Thyroid gland (tissue), 4 donors: ENCODE measurements around the gene LONP2. TPM values are rescaled to one million over a fixed set of nuclear protein-coding genes. Genes with fewer than 3 reads are reported as not detected.

Experiments used
- DNase-seq, 2 donors: peaks; one replicate each; pipeline ENCODE4 v3.0.0-alpha.2; 2019
- H3K27ac ChIP-seq, 3 donors: fragments of 200-600 bp; sonication (generic); 1 replicate in 2 of 3; 2 replicates in 1 of 3; pipeline ENCODE4 v1.5.1; 2016 to 2019; ENCODE audit warnings: mild to moderate bottlenecking in 1 of 3, moderate library complexity in 1 of 3
- H3K27me3 ChIP-seq: fragments of 200-600 bp; sonication (generic); one replicate; pipeline ENCODE4 v1.5.1; 2019
- H3K36me3 ChIP-seq, 2 donors: fragments of 200-600 bp; sonication (generic); one replicate each; pipeline ENCODE4 v1.5.1; 2016 to 2019
- H3K4me1 ChIP-seq, 2 donors: fragments of 200-600 bp; sonication (generic); one replicate each; pipeline ENCODE4 v1.5.1; 2017 to 2019
- H3K4me3 ChIP-seq, 3 donors: fragments of 200-600 bp; sonication (generic); replicated peaks in 1 of 3; 1 replicate in 2 of 3; 2 replicates in 1 of 3; pipeline ENCODE4 v1.5.1; 2016; ENCODE audit warnings: mild to moderate bottlenecking in 1 of 3
- H3K9me3 ChIP-seq: fragments of 200-600 bp; sonication (generic); one replicate; pipeline ENCODE4 v1.5.1; 2017
- POLR2A ChIP-seq, 2 donors: fragments of 450-650 bp; IDR thresholded peaks; one replicate each; pipeline ENCODE4 v1.6.1; 2017; ENCODE audit warnings: antibody characterized with exemption in 2 of 2, mild to moderate bottlenecking in 2 of 2, moderate library complexity in 1 of 2
- WGBS, 2 donors: methylation state at CpG; one replicate each; pipeline ENCODE4 v1.1.5; 2017; 5-methylcytosine and 5-hydroxymethylcytosine counted together
- intact Hi-C: fragments of 100-400 bp; cut with DNase I; formaldehyde crosslinking; loops from one replicate; pipeline ENCODE4 v1.15.1; 2023
- total RNA-seq, 4 donors: library from RNA; depleted of rRNA; stranded (reverse); fragments of >200 nt; gene quantifications; one replicate each; pipeline ENCODE4 v1.2.3, GENCODE V29; 2016
- TF ChIP-seq, protein P1 (sequence below), 6 experiments: fragments of 200-600 bp in 3 of 6; fragments of 450-650 bp in 3 of 6; sonication (generic) in 3 of 6; IDR thresholded peaks; one replicate each; pipeline ENCODE4 v1.5.1; 2016 to 2019; ENCODE audit warnings: antibody characterized with exemption in 6 of 6, mild to moderate bottlenecking in 2 of 6, inconsistent platforms in 1 of 6, moderate library complexity in 1 of 6

The LONP2 gene
- total RNA-seq, 4 donors from 2014 or later: 108 to 124 (median 116) TPM

DNA sequence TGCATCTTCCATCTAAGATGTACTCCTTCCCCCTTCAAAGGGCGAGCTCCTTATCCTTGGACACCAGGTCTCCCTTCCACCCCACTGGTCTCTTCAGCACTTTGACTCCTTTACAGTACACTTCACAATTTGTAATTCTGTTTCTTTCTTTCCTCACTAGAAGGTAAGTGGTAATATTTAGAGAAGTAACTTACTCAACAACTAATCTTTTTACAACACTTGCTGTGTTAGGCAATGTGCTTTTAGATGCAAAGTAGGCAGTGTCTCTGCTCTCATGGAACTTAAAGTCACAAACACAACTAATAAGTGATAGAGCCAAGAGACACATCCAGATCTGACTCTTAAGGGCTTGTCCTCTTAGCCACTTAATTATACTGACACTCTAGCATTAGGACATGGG lies 134.7 kb downstream of the LONP2 start:
- no peaks in the 10 kb centered on the region for H3K9me3 ChIP-seq

DNA sequence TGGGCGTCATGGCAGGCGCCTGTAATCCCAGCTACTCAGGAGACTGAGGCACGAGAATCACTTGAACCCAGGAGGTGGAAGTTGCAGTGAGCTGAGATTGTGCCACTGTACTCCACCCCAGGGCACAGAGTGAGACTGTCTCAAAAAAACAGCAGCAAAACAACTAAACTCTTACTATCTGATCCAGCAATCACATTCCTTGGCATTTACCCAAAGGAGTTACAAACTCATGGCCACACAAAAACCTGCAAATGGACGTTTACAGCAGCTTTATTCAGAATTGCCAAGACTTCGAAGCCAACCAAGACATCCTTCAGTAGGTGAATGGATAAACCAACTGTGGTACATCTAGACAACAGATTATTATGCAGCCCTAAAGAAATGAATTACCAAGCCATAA lies 137.1 kb downstream of the LONP2 start:
- 63 to 69% methylated on average over 5 of the region's 5 CpGs for WGBS, 2 donors
- peak overlapping the region in 1 of 3 donors; percentile 4 for H3K27ac ChIP-seq
- intact Hi-C loops: no loop called here

More for the DNA sequence above, 134.7 kb downstream of the LONP2 start:
- no peaks in the 10 kb centered on the region for H3K27me3 ChIP-seq
- H3K27ac ChIP-seq: no peak overlapping the region
- peaks cover 60 to 79% of the 10 kb centered on the region in 2 donors for H3K4me1 ChIP-seq
- no peak for DNase-seq
- no peaks in the 10 kb centered on the region for H3K36me3 ChIP-seq
- WGBS, 2 donors: 61 to 78% methylated on average over 1 of the region's 1 CpG
- TF ChIP-seq POLR2A (IDR thresholded peaks at IDR 0.05): no peak
- TF ChIP-seq, protein P1, sequence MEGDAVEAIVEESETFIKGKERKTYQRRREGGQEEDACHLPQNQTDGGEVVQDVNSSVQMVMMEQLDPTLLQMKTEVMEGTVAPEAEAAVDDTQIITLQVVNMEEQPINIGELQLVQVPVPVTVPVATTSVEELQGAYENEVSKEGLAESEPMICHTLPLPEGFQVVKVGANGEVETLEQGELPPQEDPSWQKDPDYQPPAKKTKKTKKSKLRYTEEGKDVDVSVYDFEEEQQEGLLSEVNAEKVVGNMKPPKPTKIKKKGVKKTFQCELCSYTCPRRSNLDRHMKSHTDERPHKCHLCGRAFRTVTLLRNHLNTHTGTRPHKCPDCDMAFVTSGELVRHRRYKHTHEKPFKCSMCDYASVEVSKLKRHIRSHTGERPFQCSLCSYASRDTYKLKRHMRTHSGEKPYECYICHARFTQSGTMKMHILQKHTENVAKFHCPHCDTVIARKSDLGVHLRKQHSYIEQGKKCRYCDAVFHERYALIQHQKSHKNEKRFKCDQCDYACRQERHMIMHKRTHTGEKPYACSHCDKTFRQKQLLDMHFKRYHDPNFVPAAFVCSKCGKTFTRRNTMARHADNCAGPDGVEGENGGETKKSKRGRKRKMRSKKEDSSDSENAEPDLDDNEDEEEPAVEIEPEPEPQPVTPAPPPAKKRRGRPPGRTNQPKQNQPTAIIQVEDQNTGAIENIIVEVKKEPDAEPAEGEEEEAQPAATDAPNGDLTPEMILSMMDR (IDR thresholded peaks at IDR 0.05): no peak
- intact Hi-C loops: no loop called here
- no peak overlapping the region for H3K4me3 ChIP-seq

DNA sequence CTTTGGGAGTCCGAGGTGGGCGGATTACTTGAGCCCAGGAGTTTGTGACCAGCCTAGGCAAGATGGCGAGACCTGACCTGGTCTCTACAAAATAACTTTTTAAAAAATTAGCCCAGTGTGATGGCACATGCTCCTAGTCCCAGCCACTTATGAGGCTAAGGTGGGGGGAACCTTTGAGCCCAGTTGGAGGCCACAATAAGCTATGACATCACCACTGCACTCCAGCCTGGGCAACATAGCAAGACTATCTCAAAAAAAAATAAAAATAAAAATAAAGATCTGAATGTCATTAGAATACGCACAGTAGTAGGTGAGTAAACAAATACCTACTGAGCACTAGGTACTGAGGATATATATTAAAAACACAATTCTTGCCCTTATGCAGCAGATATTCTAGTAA lies 138.0 kb downstream of the LONP2 start:
- no peak for DNase-seq
- no peaks in the 10 kb centered on the region for H3K9me3 ChIP-seq
- H3K4me3 ChIP-seq: no peak overlapping the region
- no peak overlapping the region for H3K27ac ChIP-seq
- H3K4me1 ChIP-seq: peaks cover 37 to 56% of the 10 kb centered on the region in 2 donors
- H3K36me3 ChIP-seq: no peaks in the 10 kb centered on the region
- TF ChIP-seq, protein P1 (IDR thresholded peaks at IDR 0.05): no peak
- no peak for TF ChIP-seq POLR2A (IDR thresholded peaks at IDR 0.05)
- WGBS, 2 donors: 96 to 99% methylated on average over 4 of the region's 4 CpGs
- no peaks in the 10 kb centered on the region for H3K27me3 ChIP-seq
- intact Hi-C loops: no loop called here

More for the DNA sequence above, 137.1 kb downstream of the LONP2 start:
- TF ChIP-seq, protein P1 (IDR thresholded peaks at IDR 0.05): no peak
- TF ChIP-seq POLR2A (IDR thresholded peaks at IDR 0.05): no peak
- Histone ChIP-seq H3K9me3 (no peaks in the 10 kb centered on the region), H3K4me1 (peaks cover 47 to 64% of the 10 kb centered on the region in 2 donors), H3K36me3 (no peaks in the 10 kb centered on the region), H3K4me3 (no peak overlapping the region), H3K27me3 (no peaks in the 10 kb centered on the region)
- no peak for DNase-seq

DNA sequence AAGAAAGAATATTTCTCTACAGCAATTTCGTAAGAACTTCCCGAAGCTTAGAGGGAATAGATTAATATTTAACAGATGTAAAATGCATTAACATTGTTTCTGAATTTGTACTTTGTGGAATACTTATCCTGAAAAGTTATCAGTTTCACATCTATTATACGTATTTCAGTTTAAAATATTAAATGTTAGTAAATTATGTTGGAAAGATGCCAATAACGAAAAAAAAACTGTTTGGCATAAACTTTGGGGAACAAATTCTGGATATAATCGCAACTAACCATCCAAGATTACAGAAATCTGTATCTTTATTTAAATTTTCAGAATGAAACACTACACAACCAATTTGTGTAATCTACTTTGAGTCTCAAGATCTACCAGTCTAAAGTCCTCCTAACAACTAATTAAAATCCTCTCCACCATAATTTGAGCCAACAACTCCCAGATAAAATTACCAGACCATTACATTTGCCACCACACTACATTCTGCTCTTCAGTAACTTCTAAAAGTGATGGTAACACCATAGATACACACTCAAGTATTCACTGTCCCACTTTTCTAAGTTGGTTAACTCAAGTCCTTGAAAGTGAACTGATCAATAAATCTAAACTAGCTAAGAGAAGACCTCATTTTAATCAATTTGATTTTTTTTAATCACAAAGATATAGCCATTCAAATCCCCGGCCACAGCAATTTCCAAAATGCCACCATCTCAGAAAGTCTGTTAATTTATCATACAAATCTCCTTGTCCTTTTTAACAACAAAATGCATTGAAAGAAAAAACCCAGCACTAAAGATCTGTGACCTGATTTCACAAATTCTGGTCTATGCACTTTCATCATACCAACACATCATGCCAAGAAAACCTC lies 139.1 kb downstream of the LONP2 start:
- H3K9me3 ChIP-seq: no peaks in the 10 kb centered on the region
- H3K4me1 ChIP-seq: peaks cover 30 to 46% of the 10 kb centered on the region in 2 donors
- TF ChIP-seq, protein P1 (IDR thresholded peaks at IDR 0.05): no peak
- no peak for TF ChIP-seq POLR2A (IDR thresholded peaks at IDR 0.05)
- no peaks in the 10 kb centered on the region for H3K27me3 ChIP-seq
- no peaks in the 10 kb centered on the region for H3K36me3 ChIP-seq
- peak overlapping the region; percentile 46 to 59 (median 55) for H3K4me3 ChIP-seq
- intact Hi-C loops: no loop called here
- no peak for DNase-seq
- 53 to 61% methylated on average over 6 of the region's 6 CpGs for WGBS, 2 donors
- peak overlapping the region; percentile 97 to 98 (median 98) for H3K27ac ChIP-seq

DNA sequence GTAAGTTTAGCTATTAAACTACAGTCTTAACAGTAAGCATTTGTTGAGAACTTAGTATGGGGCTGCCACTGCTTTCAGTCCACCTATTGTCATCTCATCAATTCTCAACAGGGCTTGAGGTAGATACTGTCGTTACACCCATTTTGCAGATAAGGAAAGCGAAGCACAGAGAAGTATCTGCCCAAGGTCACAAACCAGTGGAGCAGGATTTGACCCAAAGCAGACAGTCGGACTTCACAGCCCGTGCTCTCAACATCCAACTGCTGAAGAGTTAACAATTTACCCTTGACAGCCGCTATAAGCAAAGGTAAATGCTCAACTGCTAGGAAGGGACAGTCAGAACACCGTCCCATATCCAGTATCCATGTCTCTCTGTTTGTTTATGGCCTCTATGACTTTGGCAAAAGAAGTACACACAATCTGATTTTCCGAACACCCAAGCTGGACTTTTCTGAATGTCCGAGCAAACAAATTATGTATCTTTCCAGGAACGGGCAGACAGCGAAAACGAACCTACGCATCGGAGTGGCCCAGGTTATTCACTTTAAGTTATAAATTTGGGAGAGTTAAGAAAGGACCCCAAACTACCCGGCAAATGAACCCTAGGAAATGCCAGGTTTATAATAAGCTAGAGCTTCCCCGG lies 139.9 kb downstream of the LONP2 start:
- Histone ChIP-seq H3K4me1 (peaks cover 22 to 38% of the 10 kb centered on the region in 2 donors), H3K9me3 (no peaks in the 10 kb centered on the region), H3K4me3 (peak overlapping the region; percentile 46 to 59 (median 55)), H3K36me3 (no peaks in the 10 kb centered on the region), H3K27me3 (no peaks in the 10 kb centered on the region), H3K27ac (peak overlapping the region; percentile 97 to 98 (median 98))
- intact Hi-C loops: no loop called here
- peak; percentile 19 to 32 for DNase-seq
- WGBS, 2 donors: 0 to 2% methylated on average over 15 of the region's 15 CpGs
- TF ChIP-seq, protein P1 (IDR thresholded peaks at IDR 0.05): no peak
- TF ChIP-seq POLR2A (IDR thresholded peaks at IDR 0.05): no peak
